Gastroesophageal sphincter (tissue), 4 donors: Measurements from ENCODE around the gene PRDM16. TPM values are rescaled to one million over a fixed set of nuclear protein-coding genes. Genes with fewer than 3 reads are reported as not detected.

Experiments
- ATAC-seq: fragments of 150-250 bp; one replicate; pipeline ENCODE4 v1.9.1; 2016; ENCODE audit warnings: mild to moderate bottlenecking, moderate library complexity
- H3K27ac ChIP-seq, 4 donors: fragments of 200-600 bp; sonication (generic) in 3 of 4; 1 replicate in 3 of 4; 2 replicates in 1 of 4; pipeline ENCODE4 v1.5.1; 2016 to 2019
- H3K27me3 ChIP-seq: fragments of 200-600 bp; sonication (generic); one replicate; pipeline ENCODE4 v1.5.1; 2019
- H3K36me3 ChIP-seq, 2 donors: fragments of 200-600 bp; sonication (generic); one replicate each; pipeline ENCODE4 v1.5.1; 2019; ENCODE audit warnings: control low read depth in 1 of 2
- H3K4me1 ChIP-seq, 3 donors: fragments of 200-600 bp; sonication (generic); 1 replicate in 2 of 3; 2 replicates in 1 of 3; pipeline ENCODE4 v1.5.1; 2016 to 2019; ENCODE audit warnings: control low read depth in 2 of 3
- H3K4me3 ChIP-seq, 2 donors: fragments of 200-600 bp; sonication (generic); one replicate each; pipeline ENCODE4 v1.5.1; 2019; ENCODE audit warnings: mild to moderate bottlenecking in 1 of 2, moderate library complexity in 1 of 2
- H3K9me3 ChIP-seq, 3 donors: fragments of 200-600 bp; sonication (generic); one replicate each; pipeline ENCODE4 v1.5.1; 2017 to 2019; ENCODE audit warnings: control low read depth in 2 of 3
- EP300 ChIP-seq: sonication (generic); formaldehyde crosslinking; IDR thresholded peaks from one replicate; pipeline ENCODE4 v1.6.1; 2017; ENCODE audit warnings: antibody characterized with exemption, mild to moderate bottlenecking
- POLR2A ChIP-seq, 2 donors: fragments of 450-650 bp; IDR thresholded peaks; one replicate each; pipeline ENCODE4 v1.6.1; 2017; ENCODE audit warnings: antibody characterized with exemption in 2 of 2, mild to moderate bottlenecking in 2 of 2, moderate library complexity in 1 of 2
- POLR2AphosphoS5 ChIP-seq: sonication (generic); formaldehyde crosslinking; IDR thresholded peaks from one replicate; pipeline ENCODE4 v1.6.1; 2017; ENCODE audit warnings: antibody characterized with exemption
- WGBS, 2 donors: methylation state at CpG; one replicate each; pipeline ENCODE4 v1.1.5; 2018; ENCODE audit warnings: low coverage in 1 of 2; 5-methylcytosine and 5-hydroxymethylcytosine counted together
- total RNA-seq, 4 donors: library from RNA; depleted of rRNA; stranded (reverse); fragments of >200 nt; gene quantifications; one replicate each; pipeline ENCODE4 v1.1.0, GENCODE V29; 2016
- TF ChIP-seq, protein P1 (sequence below), 4 experiments: fragments of 200-600 bp in 2 of 4; fragments of 450-650 bp in 2 of 4; sonication (generic) in 1 of 4; IDR thresholded peaks; one replicate each; pipeline ENCODE4 v1.5.1; 2017 to 2019; ENCODE audit warnings: antibody characterized with exemption in 4 of 4, mild to moderate bottlenecking in 2 of 4, moderate library complexity in 2 of 4

PRDM16 gene
- total RNA-seq, 4 donors from 2014 or later, result 1.1 to 3.4 (median 1.6) TPM

DNA sequence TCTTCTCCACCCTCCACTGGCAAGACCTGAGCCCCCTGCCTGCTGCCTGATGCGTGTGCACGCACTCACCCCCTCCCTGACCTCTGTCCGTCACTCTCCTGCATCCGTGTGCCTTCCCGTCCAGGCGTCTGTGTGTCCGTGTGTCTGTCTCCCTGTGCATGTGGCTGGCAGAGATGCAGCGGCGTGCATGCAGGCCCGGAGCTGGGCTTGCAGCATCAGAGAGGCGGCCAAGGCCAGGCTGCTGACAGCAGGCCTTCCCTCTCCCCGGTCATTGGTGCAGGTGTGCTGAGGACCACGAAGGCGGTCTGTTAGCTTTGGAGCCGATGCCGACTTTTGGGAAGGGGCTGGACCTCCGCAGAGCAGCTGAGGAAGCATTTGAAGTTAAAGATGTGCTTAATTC lies 362.7 kb downstream of the PRDM16 start:
- ATAC-seq, result no peak
- Histone ChIP-seq H3K36me3 (peaks cover 0 to 10% of the 10 kb centered on the region in 2 donors), H3K27me3 (peaks cover 29% of the 10 kb centered on the region), H3K4me3 (no peak overlapping the region), H3K4me1 (no peaks in the 10 kb centered on the region), H3K9me3 (no peaks in the 10 kb centered on the region), H3K27ac (no peak overlapping the region)
- TF ChIP-seq POLR2AphosphoS5 (no peak), EP300 (no peak)
- TF ChIP-seq, protein P1, sequence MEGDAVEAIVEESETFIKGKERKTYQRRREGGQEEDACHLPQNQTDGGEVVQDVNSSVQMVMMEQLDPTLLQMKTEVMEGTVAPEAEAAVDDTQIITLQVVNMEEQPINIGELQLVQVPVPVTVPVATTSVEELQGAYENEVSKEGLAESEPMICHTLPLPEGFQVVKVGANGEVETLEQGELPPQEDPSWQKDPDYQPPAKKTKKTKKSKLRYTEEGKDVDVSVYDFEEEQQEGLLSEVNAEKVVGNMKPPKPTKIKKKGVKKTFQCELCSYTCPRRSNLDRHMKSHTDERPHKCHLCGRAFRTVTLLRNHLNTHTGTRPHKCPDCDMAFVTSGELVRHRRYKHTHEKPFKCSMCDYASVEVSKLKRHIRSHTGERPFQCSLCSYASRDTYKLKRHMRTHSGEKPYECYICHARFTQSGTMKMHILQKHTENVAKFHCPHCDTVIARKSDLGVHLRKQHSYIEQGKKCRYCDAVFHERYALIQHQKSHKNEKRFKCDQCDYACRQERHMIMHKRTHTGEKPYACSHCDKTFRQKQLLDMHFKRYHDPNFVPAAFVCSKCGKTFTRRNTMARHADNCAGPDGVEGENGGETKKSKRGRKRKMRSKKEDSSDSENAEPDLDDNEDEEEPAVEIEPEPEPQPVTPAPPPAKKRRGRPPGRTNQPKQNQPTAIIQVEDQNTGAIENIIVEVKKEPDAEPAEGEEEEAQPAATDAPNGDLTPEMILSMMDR (IDR thresholded peaks at IDR 0.05), result no peak
- 40% methylated on average over 2 of the region's 17 CpGs; no CpG with 5 or more reads in 1 of the 2 donors for WGBS, 2 donors

DNA sequence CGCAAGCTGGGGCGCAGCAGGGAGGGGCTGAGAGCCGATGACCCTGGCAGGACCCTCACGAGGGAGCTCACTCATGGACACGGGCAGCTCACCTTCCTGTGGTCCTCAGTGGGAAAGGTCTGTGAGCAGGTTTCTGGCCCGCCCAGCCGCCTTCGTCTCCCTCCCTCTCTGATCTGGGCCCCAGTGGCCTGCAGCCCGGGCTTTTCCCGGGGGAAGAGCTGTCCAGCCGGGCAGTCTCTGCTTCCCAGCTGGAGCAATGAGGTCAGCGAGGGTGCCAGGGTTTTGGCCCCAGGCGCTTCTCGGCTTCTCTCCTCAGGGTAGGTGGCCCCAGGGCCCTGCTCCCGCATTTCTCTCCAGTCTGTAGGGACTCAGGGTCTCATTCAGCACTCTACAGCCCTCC lies 363.3 kb downstream of the PRDM16 start:
- H3K27me3 ChIP-seq, result peaks cover 35% of the 10 kb centered on the region
- ATAC-seq, result no peak
- TF ChIP-seq POLR2AphosphoS5 (no peak), EP300 (no peak), POLR2A (IDR thresholded peaks at IDR 0.05) (no peak)
- TF ChIP-seq, protein P1 (IDR thresholded peaks at IDR 0.05), result no peak

DNA sequence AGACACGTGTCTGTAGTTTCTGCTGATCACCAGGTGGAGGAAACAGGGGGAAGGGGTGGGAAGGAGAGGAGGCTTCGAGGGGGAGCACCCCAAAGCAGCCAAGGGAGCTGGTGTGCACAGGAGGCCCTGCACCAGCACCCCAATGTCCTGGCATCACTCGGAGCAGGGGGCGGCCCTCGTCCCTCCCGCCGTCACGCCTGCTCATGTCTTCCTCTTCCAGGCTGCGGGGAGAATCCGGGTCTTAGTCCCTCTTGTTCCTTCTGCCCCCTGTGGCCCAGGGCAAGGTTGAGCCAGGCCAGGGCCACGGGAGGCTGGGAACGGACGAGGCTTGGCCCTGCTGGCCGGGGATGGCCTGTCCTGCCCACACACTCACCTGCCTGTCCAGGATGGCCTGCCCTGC lies 364.1 kb downstream of the PRDM16 start:
- Histone ChIP-seq H3K9me3 (peaks cover 0 to 8% (median 0%) of the 10 kb centered on the region in 3 donors), H3K27me3 (peaks cover 42% of the 10 kb centered on the region), H3K36me3 (no peaks in the 10 kb centered on the region), H3K4me3 (no peak overlapping the region), H3K4me1 (no peaks in the 10 kb centered on the region), H3K27ac (no peak overlapping the region)
- TF ChIP-seq EP300, result no peak
- TF ChIP-seq POLR2A (IDR thresholded peaks at IDR 0.05), result no peak
- no peak for TF ChIP-seq POLR2AphosphoS5
- TF ChIP-seq, protein P1 (IDR thresholded peaks at IDR 0.05), result no peak
- 92 to 95% methylated on average over 4 to 11 of the region's 14 CpGs for WGBS, 2 donors
- no peak for ATAC-seq

More for the DNA sequence above, 363.3 kb downstream of the PRDM16 start:
- Histone ChIP-seq H3K4me3 (no peak overlapping the region), H3K4me1 (no peaks in the 10 kb centered on the region), H3K27ac (no peak overlapping the region), H3K9me3 (peaks cover 0 to 4% (median 0%) of the 10 kb centered on the region in 3 donors), H3K36me3 (peaks cover 0 to 5% of the 10 kb centered on the region in 2 donors)
- 45 to 80% methylated on average over 1 to 4 of the region's 15 CpGs for WGBS, 2 donors

DNA sequence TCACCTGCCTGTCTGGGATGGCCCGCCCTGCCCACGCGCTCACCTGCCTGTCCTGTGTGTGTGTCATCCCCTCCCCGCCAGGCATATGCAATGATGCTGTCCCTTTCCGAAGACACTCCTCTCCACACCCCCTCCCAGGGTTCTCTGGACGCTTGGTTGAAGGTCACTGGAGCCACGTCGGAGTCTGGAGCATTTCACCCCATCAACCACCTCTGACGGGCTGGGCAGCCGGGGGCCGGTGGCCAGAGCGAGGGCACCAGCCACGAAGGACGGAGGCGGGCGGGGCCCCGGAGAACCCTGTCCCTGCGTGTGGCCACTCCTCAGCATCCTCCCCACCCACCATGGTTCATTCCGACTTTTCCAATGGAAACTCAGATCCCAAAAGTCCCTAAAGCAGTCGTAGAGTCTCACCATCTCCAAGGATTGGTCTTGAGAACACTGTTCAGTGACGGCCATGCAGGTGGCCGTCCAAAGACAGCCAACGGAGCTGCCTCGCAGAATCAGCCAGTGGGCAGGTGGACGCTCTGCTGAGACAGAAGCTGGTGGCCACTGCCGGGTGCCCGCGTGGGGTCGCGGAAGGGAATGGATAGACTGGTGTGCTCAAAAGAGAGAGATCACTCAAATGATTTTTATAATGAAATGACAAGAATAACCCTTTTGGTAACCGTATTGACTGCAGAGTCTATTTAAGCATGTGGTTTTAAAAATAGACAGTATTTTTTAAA lies 364.8 kb downstream of the PRDM16 start:
- peaks cover 47% of the 10 kb centered on the region for H3K27me3 ChIP-seq
- ATAC-seq, result no peak
- H3K4me1 ChIP-seq, result no peaks in the 10 kb centered on the region
- no peak overlapping the region for H3K4me3 ChIP-seq
- no peak for TF ChIP-seq POLR2AphosphoS5
- no peak for TF ChIP-seq EP300
- TF ChIP-seq, protein P1 (IDR thresholded peaks at IDR 0.05), result no peak
- TF ChIP-seq POLR2A (IDR thresholded peaks at IDR 0.05), result no peak
- no peak overlapping the region for H3K27ac ChIP-seq
- H3K9me3 ChIP-seq, result peaks cover 0 to 8% (median 0%) of the 10 kb centered on the region in 3 donors
- H3K36me3 ChIP-seq, result no peaks in the 10 kb centered on the region
- 92 to 93% methylated on average over 5 to 10 of the region's 31 CpGs for WGBS, 2 donors
